Natural killer cell (primary cell): ENCODE measurements around the gene SETD3. TPM values are rescaled to one million over a fixed set of nuclear protein-coding genes. Genes with fewer than 3 reads are reported as not detected.

Experiments
- ATAC-seq, 3 donors: fragments of 150-1000 bp in 2 of 3; fragments of 200-7000 bp in 1 of 3; cut with Tn5 transposase; 1 replicate in 1 of 3; 2 replicates in 2 of 3; pipeline ENCODE4 v1.10.0; 2021; ENCODE audit warnings: mild to moderate bottlenecking in 2 of 3, moderate library complexity in 2 of 3
- DNase-seq, 2 donors: peaks; one replicate each; pipeline versions ENCODE4 v3.0.0 to v3.0.0-alpha.2; 2013 to 2021; ENCODE audit warnings: mixed read lengths in 1 of 2
- H3K27ac ChIP-seq: one replicate; pipeline ENCODE4 v1.5.1; 2013; ENCODE audit warnings: mild to moderate bottlenecking, low read length
- H3K27me3 ChIP-seq: one replicate; pipeline ENCODE4 v1.6.1; 2013; ENCODE audit warnings: low read length; ENCODE audit not compliant: control insufficient read depth, insufficient read depth
- H3K36me3 ChIP-seq: one replicate; pipeline ENCODE4 v1.6.1; 2013; ENCODE audit warnings: low read length; ENCODE audit not compliant: control insufficient read depth, insufficient read depth
- H3K4me1 ChIP-seq: one replicate; pipeline ENCODE4 v1.6.1; 2013; ENCODE audit warnings: low read length; ENCODE audit not compliant: control insufficient read depth, insufficient read depth
- H3K4me3 ChIP-seq: one replicate; pipeline ENCODE4 v1.5.1; 2013; ENCODE audit warnings: low read length
- H3K9me3 ChIP-seq: one replicate; pipeline ENCODE4 v1.6.1; 2013; ENCODE audit warnings: low read length; ENCODE audit not compliant: control insufficient read depth, insufficient read depth
- H3K27ac Mint-ChIP-seq, 2 donors: one replicate each; pipeline ENCODE4 v1.8.0; 2022; ENCODE audit warnings: mild to moderate bottlenecking in 2 of 2, mixed read lengths in 2 of 2, moderate library complexity in 1 of 2
- H3K27me3 Mint-ChIP-seq, 2 donors: one replicate each; pipeline ENCODE4 v1.8.0; 2022; ENCODE audit warnings: low read depth in 2 of 2, mixed read lengths in 2 of 2
- H3K36me3 Mint-ChIP-seq: one replicate; pipeline ENCODE4 v1.8.0; 2022; ENCODE audit warnings: mixed read lengths
- H3K4me1 Mint-ChIP-seq, 2 donors: one replicate each; pipeline ENCODE4 v1.8.0; 2022; ENCODE audit warnings: mixed read lengths in 2 of 2
- H3K4me3 Mint-ChIP-seq: one replicate; pipeline ENCODE4 v1.8.0; 2022; ENCODE audit warnings: mild to moderate bottlenecking, moderate library complexity, mixed read lengths
- H3K9me3 Mint-ChIP-seq, 2 donors: one replicate each; pipeline ENCODE4 v1.8.0; 2022; ENCODE audit warnings: mixed read lengths in 2 of 2
- CTCF ChIP-seq: fragments of 200-600 bp; IDR thresholded peaks from one replicate; pipeline ENCODE4 v1.8.0; 2022; ENCODE audit warnings: antibody characterized with exemption
- WGBS: methylation state at CpG from one replicate; pipeline ENCODE4 v1.1.7; 2013; ENCODE audit warnings: missing lambda C conversion rate; ENCODE audit not compliant: insufficient coverage; 5-methylcytosine and 5-hydroxymethylcytosine counted together
- intact Hi-C: fragments of 100-400 bp; cut with micrococcal nuclease; formaldehyde crosslinking; loops from one replicate; pipeline ENCODE4 v1.14.2; 2022
- total RNA-seq, 4 donors: library from RNA; stranded (reverse); fragments of 120-200 nt in 1 of 4; gene quantifications; one replicate each; pipeline versions ENCODE4 v1.2.3 to v1.2.4, GENCODE V29; 2013 to 2022

Gene SETD3
- total RNA-seq, 3 donors from 2014 or later (not counting 1 experiment from before 2014, with no cell fraction given) = 111 to 160 (median 137) TPM

DNA sequence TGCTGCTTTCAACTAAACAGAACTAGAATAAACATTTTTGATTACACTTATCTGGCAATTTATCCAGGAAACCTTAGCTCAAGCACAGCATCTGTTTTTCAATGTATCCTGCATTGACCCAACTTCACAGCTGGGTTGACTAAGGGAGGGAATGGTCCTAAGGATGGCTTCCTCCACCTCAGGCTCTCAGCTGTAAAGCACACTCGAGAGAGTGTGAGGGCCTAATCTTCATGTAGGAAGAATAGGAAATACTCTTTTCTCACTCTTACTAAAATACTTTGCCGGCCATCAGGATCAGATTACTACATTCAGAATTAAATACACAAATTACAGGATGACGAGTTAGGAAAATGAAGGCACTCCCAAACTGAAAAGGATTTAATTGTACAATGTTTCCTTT, 7.2 kb downstream of the SETD3 start:
- Mint-ChIP-seq H3K4me3 (no peak overlapping the region), H3K36me3 (no peaks in the 10 kb centered on the region), H3K9me3 (no peaks in the 10 kb centered on the region), H3K27me3 (no peaks in the 10 kb centered on the region), H3K4me1 (peaks cover 73 to 74% of the 10 kb centered on the region in 2 donors), H3K27ac (no peak overlapping the region)
- no peak for ATAC-seq
- H3K4me1 ChIP-seq = peaks cover 15% of the 10 kb centered on the region
- no peak overlapping the region for H3K27ac ChIP-seq
- intact Hi-C loops = no loop called here
- no peaks in the 10 kb centered on the region for H3K27me3 ChIP-seq
- TF ChIP-seq CTCF = no peak
- no peak for DNase-seq
- peaks cover 1% of the 10 kb centered on the region for H3K36me3 ChIP-seq
- H3K4me3 ChIP-seq = no peak overlapping the region
- WGBS = 100% methylated on average over 2 of the region's 3 CpGs
- no peaks in the 10 kb centered on the region for H3K9me3 ChIP-seq

DNA sequence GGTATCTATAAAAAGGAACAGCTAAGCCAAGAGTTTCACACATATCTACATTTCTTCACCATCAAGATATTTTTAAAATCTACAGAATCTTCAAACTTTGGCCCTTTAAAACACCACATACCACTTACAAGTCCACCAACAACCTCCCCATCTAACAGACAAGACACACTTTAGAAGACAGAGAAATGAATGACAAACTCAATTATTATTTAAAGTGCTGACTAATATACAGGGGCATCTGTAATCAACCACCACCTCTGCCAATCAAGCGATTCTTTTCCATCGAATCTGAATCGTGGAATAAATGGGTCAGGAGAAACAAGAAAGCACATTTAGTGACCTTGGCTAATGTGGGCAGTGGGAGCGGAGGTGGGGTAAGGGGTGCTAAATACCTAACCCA, 7.7 kb downstream of the SETD3 start:
- Histone ChIP-seq H3K9me3 (no peaks in the 10 kb centered on the region), H3K27ac (no peak overlapping the region), H3K36me3 (peaks cover 1% of the 10 kb centered on the region), H3K27me3 (no peaks in the 10 kb centered on the region), H3K4me3 (no peak overlapping the region), H3K4me1 (peaks cover 20% of the 10 kb centered on the region)
- 90% methylated on average over 2 of the region's 4 CpGs for WGBS
- H3K36me3 Mint-ChIP-seq = no peaks in the 10 kb centered on the region
- peaks cover 73 to 74% of the 10 kb centered on the region in 2 donors for H3K4me1 Mint-ChIP-seq
- peak overlapping the region; percentile 3 for H3K4me3 Mint-ChIP-seq
- ATAC-seq (no peak), DNase-seq (no peak)
- H3K27ac Mint-ChIP-seq = peak overlapping the region in 1 of 2 donors; percentile 73
- intact Hi-C loops = no loop called here
- H3K9me3 Mint-ChIP-seq = no peaks in the 10 kb centered on the region
- no peaks in the 10 kb centered on the region for H3K27me3 Mint-ChIP-seq
- TF ChIP-seq CTCF = no peak

DNA sequence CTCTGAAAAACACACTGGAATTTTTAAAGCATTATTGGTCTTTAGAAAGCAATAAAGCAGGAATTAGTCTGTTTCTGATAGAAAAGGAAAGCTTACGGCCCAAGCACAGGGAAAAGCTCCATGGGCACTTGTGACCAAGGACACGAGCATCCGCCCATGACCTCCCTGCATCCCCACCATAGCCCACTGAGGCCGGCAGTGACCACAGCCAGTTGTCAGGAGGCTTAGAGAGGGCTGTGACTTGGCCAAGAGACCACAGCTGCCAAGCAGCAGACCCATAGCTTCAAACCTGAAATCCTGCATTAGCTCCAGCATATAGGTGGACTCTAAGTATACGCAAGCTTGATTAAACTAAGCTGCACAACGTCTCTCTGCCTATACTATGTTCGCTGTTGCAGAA, 8.9 kb downstream of the SETD3 start:
- Mint-ChIP-seq H3K9me3 (no peaks in the 10 kb centered on the region), H3K36me3 (no peaks in the 10 kb centered on the region), H3K27me3 (no peaks in the 10 kb centered on the region), H3K4me3 (no peak overlapping the region), H3K27ac (peak overlapping the region in 1 of 2 donors; percentile 91), H3K4me1 (peaks cover 79 to 82% of the 10 kb centered on the region in 2 donors)
- Histone ChIP-seq H3K36me3 (peaks cover 1% of the 10 kb centered on the region), H3K27me3 (no peaks in the 10 kb centered on the region), H3K27ac (no peak overlapping the region), H3K4me3 (no peak overlapping the region), H3K9me3 (no peaks in the 10 kb centered on the region), H3K4me1 (peaks cover 28% of the 10 kb centered on the region)
- WGBS = 85% methylated on average over 7 of the region's 7 CpGs
- intact Hi-C loops = no loop called here
- no peak for TF ChIP-seq CTCF
- DNase-seq (no peak), ATAC-seq (no peak)

DNA sequence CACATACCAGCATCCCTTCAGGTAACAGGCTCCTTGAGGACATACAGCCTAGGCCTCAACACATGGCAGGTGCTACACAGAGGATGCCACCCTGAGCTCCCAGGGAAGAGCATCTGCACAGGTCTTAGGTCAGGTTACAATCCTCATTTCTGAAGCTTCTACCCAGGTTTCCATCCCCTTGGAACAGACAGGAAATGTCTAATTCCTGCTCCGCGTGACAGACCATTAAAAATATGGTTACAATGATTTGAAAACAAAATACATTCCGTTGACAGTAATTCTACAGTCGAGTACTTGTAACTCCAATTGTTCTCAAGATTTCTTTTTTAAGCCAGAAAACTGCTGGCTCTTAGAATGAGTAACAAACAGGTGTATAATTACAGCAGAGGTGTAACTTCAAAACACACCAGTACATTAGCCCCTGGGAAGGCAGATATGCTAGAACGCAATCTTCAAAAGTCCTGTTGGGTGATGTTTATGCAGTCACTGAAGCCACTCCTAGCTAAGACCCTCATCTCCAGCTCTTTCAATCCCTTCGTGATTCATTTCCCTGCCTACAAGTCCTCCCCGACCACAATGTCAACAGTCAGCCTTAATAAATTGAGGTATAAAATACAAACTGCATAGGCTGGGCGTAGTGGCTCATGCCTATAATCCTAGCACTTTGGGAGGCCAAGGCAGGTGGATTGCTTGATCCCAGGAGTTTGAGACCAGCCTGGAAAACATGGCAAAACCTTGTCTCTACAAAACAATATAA, 11.6 kb downstream of the SETD3 start:
- TF ChIP-seq CTCF = no peak
- DNase-seq (no peak), ATAC-seq (no peak)
- WGBS = 87% methylated on average over 8 of the region's 8 CpGs
- H3K36me3 ChIP-seq = peaks cover 12% of the 10 kb centered on the region
- H3K4me1 ChIP-seq = peaks cover 47% of the 10 kb centered on the region
- no peaks in the 10 kb centered on the region for H3K27me3 Mint-ChIP-seq
- peak overlapping the region; percentile 71 to 91 for H3K27ac Mint-ChIP-seq
- peak overlapping the region; percentile 73 for H3K4me3 Mint-ChIP-seq
- H3K9me3 Mint-ChIP-seq = no peaks in the 10 kb centered on the region
- intact Hi-C loops = no loop called here
- no peaks in the 10 kb centered on the region for H3K27me3 ChIP-seq
- H3K9me3 ChIP-seq = no peaks in the 10 kb centered on the region
- H3K36me3 Mint-ChIP-seq = no peaks in the 10 kb centered on the region
- peaks cover 75 to 82% of the 10 kb centered on the region in 2 donors for H3K4me1 Mint-ChIP-seq
- H3K27ac ChIP-seq = no peak overlapping the region
- H3K4me3 ChIP-seq = no peak overlapping the region
